ENCODE measurements around the gene PXDN. TPM values are rescaled to one million over a fixed set of nuclear protein-coding genes. Genes with fewer than 3 reads are reported as not detected.

PXDN gene
- total and polyA plus RNA-seq, 8 donors: 3.3 to 71.6 (median 28.0) TPM

GRCh38 chr2:1741851-1742250 is 2.5 kb downstream of the PXDN start:
- Histone ChIP-seq H3K4me1 (peaks cover 0 to 71% (median 31%) of the 10 kb centered on the region in 4 donors), H3K4me3 (no peak overlapping the region), H3K9me3 (no peaks in the 10 kb centered on the region), H3K27ac (peak overlapping the region in 4 of 5 donors; percentile 91 to 98 (median 94)), H3K36me3 (no peaks in the 10 kb centered on the region), H3K27me3 (peaks cover 0 to 48% (median 22%) of the 10 kb centered on the region in 3 donors)
- intact Hi-C loops (cut with DNase I; ENCODE audit: low total_unique reads): no loop called here
- TF ChIP-seq POLR2AphosphoS5 (IDR thresholded peaks at IDR 0.05): no peak
- no peak for DNase-seq
- 90 to 95% (median 93%) methylated on average over 13 to 14 of the region's 14 CpGs for WGBS, 5 donors

GRCh38 chr2:1740716-1741589 is 3.4 kb downstream of the PXDN start:
- H3K27ac ChIP-seq: peak overlapping the region in 4 of 5 donors; percentile 32 to 98 (median 74)
- 76 to 84% (median 78%) methylated on average over 22 to 24 of the region's 24 CpGs for WGBS, 5 donors
- no peak for DNase-seq

GRCh38 chr2:1739961-1740715 is 4.2 kb downstream of the PXDN start:
- Histone ChIP-seq H3K4me3 (no peak overlapping the region), H3K27me3 (peaks cover 0 to 34% (median 22%) of the 10 kb centered on the region in 3 donors), H3K9me3 (peaks cover 0 to 9% (median 3%) of the 10 kb centered on the region in 4 donors), H3K4me1 (peaks cover 0 to 68% (median 27%) of the 10 kb centered on the region in 4 donors), H3K36me3 (no peaks in the 10 kb centered on the region), H3K27ac (peak overlapping the region in 4 of 5 donors; percentile 32 to 98 (median 74))
- no peak for DNase-seq
- intact Hi-C loops (cut with DNase I; ENCODE audit: low total_unique reads): no loop called here
- 66 to 80% (median 73%) methylated on average over 18 to 22 of the region's 22 CpGs for WGBS, 5 donors
- TF ChIP-seq CTCF (IDR thresholded peaks at IDR 0.05): no peak
- no peak for TF ChIP-seq POLR2A (IDR thresholded peaks at IDR 0.05)
- no peak for TF ChIP-seq EP300 (IDR thresholded peaks at IDR 0.05)
- no peak for TF ChIP-seq POLR2AphosphoS5 (IDR thresholded peaks at IDR 0.05)

More at GRCh38 chr2:1740716-1741589, 3.4 kb downstream of the PXDN start:
- Histone ChIP-seq H3K4me1 (peaks cover 0 to 74% (median 31%) of the 10 kb centered on the region in 4 donors), H3K9me3 (peaks cover 0 to 1% (median 0%) of the 10 kb centered on the region in 4 donors), H3K27me3 (peaks cover 0 to 43% (median 22%) of the 10 kb centered on the region in 3 donors), H3K4me3 (no peak overlapping the region), H3K36me3 (no peaks in the 10 kb centered on the region)
- TF ChIP-seq EP300 (IDR thresholded peaks at IDR 0.05): no peak
- no peak for TF ChIP-seq POLR2AphosphoS5 (IDR thresholded peaks at IDR 0.05)
- no peak for TF ChIP-seq CTCF (IDR thresholded peaks at IDR 0.05)
- TF ChIP-seq POLR2A (IDR thresholded peaks at IDR 0.05): no peak
- intact Hi-C loops (cut with DNase I; ENCODE audit: low total_unique reads): no loop called here

GRCh38 chr2:1739322-1739957 is 4.9 kb downstream of the PXDN start:
- H3K4me1 ChIP-seq: peaks cover 0 to 61% (median 22%) of the 10 kb centered on the region in 4 donors
- intact Hi-C loops (cut with DNase I; ENCODE audit: low total_unique reads): no loop called here
- no peak overlapping the region for H3K4me3 ChIP-seq
- peaks cover 0 to 27% (median 17%) of the 10 kb centered on the region in 3 donors for H3K27me3 ChIP-seq
- no peak for TF ChIP-seq POLR2AphosphoS5 (IDR thresholded peaks at IDR 0.05)
- TF ChIP-seq POLR2A (IDR thresholded peaks at IDR 0.05): no peak
- no peak for TF ChIP-seq EP300 (IDR thresholded peaks at IDR 0.05)
- TF ChIP-seq CTCF (IDR thresholded peaks at IDR 0.05): no peak
- DNase-seq: no peak
- H3K27ac ChIP-seq: peak overlapping the region in 4 of 5 donors; percentile 50 to 98 (median 74)
- no peaks in the 10 kb centered on the region for H3K36me3 ChIP-seq
- WGBS, 5 donors: 64 to 82% (median 76%) methylated on average over 9 of the region's 9 CpGs
- H3K9me3 ChIP-seq: peaks cover 0 to 9% (median 4%) of the 10 kb centered on the region in 4 donors

All from stomach (tissue), 9 donors.